ENCODE results near the gene ADCY3.

DNA sequence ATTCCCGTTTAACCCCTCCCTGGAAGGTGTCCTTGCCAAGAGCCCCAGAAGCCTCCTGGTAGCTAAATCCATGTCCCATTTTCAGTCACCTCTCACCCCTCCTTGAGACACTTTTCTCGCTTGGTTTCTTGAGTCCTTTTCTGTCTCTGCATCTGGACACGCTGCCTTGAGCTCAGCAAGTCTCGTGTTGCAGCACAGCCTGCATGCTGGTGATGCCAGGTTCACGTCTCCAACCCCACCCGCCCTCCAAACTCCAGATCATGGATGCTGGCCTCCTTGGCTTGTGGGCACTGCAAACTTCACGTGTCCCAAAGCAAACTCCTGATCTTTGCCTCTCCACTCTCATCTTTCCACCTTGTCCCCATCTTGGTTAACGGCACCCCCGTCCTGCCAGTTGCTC lies 87.5 kb downstream of the ADCY3 start:
- TF ChIP-seq, protein P1, sequence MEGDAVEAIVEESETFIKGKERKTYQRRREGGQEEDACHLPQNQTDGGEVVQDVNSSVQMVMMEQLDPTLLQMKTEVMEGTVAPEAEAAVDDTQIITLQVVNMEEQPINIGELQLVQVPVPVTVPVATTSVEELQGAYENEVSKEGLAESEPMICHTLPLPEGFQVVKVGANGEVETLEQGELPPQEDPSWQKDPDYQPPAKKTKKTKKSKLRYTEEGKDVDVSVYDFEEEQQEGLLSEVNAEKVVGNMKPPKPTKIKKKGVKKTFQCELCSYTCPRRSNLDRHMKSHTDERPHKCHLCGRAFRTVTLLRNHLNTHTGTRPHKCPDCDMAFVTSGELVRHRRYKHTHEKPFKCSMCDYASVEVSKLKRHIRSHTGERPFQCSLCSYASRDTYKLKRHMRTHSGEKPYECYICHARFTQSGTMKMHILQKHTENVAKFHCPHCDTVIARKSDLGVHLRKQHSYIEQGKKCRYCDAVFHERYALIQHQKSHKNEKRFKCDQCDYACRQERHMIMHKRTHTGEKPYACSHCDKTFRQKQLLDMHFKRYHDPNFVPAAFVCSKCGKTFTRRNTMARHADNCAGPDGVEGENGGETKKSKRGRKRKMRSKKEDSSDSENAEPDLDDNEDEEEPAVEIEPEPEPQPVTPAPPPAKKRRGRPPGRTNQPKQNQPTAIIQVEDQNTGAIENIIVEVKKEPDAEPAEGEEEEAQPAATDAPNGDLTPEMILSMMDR (conservative IDR thresholded peaks at IDR 0.05; ENCODE audit: low read depth, low read length) = no peak
- TF ChIP-seq MAFK (IDR thresholded peaks at IDR 0.05; ENCODE audit: low read depth, low read length) (no peak), MAZ (IDR thresholded peaks at IDR 0.05; ENCODE audit: borderline replicate concordance, low read depth, low read length) (no peak), SMC3 (IDR thresholded peaks at IDR 0.05; ENCODE audit: low read depth, low read length) (no peak), POLR2A (IDR thresholded peaks at IDR 0.05; ENCODE audit: low read depth, low read length) (no peak), CEBPB (IDR thresholded peaks at IDR 0.05; ENCODE audit: low read depth, low read length) (no peak), MXI1 (IDR thresholded peaks at IDR 0.05; ENCODE audit: borderline replicate concordance, low read depth, low read length) (no peak), BHLHE40 (IDR thresholded peaks at IDR 0.05; ENCODE audit: low read depth, low read length) (no peak), RCOR1 (IDR thresholded peaks at IDR 0.05; ENCODE audit: insufficient replicate concordance, low read length) (no peak), CHD1 (IDR thresholded peaks at IDR 0.05; ENCODE audit: low read depth, low read length) (no peak), FOS (IDR thresholded peaks at IDR 0.05; ENCODE audit: low read depth, low read length) (no peak)
- TF ChIP-seq, protein P2, sequence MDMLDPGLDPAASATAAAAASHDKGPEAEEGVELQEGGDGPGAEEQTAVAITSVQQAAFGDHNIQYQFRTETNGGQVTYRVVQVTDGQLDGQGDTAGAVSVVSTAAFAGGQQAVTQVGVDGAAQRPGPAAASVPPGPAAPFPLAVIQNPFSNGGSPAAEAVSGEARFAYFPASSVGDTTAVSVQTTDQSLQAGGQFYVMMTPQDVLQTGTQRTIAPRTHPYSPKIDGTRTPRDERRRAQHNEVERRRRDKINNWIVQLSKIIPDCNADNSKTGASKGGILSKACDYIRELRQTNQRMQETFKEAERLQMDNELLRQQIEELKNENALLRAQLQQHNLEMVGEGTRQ (IDR thresholded peaks at IDR 0.05; ENCODE audit: low read depth, low read length) = no peak
- TF ChIP-seq, protein P3, sequence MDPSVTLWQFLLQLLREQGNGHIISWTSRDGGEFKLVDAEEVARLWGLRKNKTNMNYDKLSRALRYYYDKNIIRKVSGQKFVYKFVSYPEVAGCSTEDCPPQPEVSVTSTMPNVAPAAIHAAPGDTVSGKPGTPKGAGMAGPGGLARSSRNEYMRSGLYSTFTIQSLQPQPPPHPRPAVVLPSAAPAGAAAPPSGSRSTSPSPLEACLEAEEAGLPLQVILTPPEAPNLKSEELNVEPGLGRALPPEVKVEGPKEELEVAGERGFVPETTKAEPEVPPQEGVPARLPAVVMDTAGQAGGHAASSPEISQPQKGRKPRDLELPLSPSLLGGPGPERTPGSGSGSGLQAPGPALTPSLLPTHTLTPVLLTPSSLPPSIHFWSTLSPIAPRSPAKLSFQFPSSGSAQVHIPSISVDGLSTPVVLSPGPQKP (IDR thresholded peaks at IDR 0.05; ENCODE audit: borderline replicate concordance, low read depth, low read length) = no peak

Data from IMR-90 (cell line).